K562 (cell line): ENCODE measurements around the gene B3GNT7.
A peak's percentile ranks its signal among the peaks of the same experiment; 100 is the strongest.

Source experiments
- ATF3 ChIP-seq, 2 experiments: fragments of 450-650 bp in 1 of 2; sonication (generic) in 1 of 2; formaldehyde crosslinking in 1 of 2; IDR thresholded peaks in 1 of 2; conservative IDR thresholded peaks in 1 of 2; 2 replicates each; pipeline versions ENCODE4 v1.6.1 to v1.8.1; 2016 to 2023; ENCODE audit warnings: mild to moderate bottlenecking in 2 of 2, moderate library complexity in 2 of 2, inconsistent platforms in 1 of 2, missing genetic modification reagents in 1 of 2
- CREB1 ChIP-seq, 2 experiments: sonication (generic) in 1 of 2; formaldehyde crosslinking in 1 of 2; IDR thresholded peaks; 2 replicates each; pipeline versions ENCODE4 v1.6.1 to v1.8.0; 2012 to 2022; ENCODE audit warnings: inconsistent platforms in 1 of 2, mild to moderate bottlenecking in 1 of 2, missing genetic modification reagents in 1 of 2, moderate library complexity in 1 of 2
- CTCF ChIP-seq, 3 experiments: IDR thresholded peaks in 2 of 3; conservative IDR thresholded peaks in 1 of 3; 2 replicates each; pipeline ENCODE4 v1.5.1; 2011 to 2012; ENCODE audit warnings: low read length in 3 of 3, mild to moderate bottlenecking in 3 of 3, control low read depth in 2 of 3, improper control_type of control experiment in 1 of 3, inconsistent platforms in 1 of 3, low read depth in 1 of 3, mixed read lengths in 1 of 3, moderate library complexity in 1 of 3; ENCODE audit not compliant: insufficient read depth in 2 of 3
- HLTF ChIP-seq: fragments of 450-650 bp; IDR thresholded peaks from 2 replicates; pipeline ENCODE4 v1.6.1; 2016
- MAX ChIP-seq: sonication (generic); formaldehyde crosslinking; IDR thresholded peaks from 2 replicates; pipeline ENCODE4 v1.9.0; 2022; ENCODE audit warnings: mild to moderate bottlenecking, missing genetic modification reagents
- PPARD ChIP-seq: fragments of 250-450 bp; sonication (Bioruptor Pico); IDR thresholded peaks from 2 replicates; pipeline ENCODE4 v1.8.0; 2022; ENCODE audit warnings: inconsistent platforms, mild to moderate bottlenecking, moderate library complexity
- RAD21 ChIP-seq, 2 experiments: fragments of 250-450 bp in 1 of 2; fragments of 450-650 bp in 1 of 2; sonication (Bioruptor Pico) in 1 of 2; formaldehyde crosslinking in 1 of 2; IDR thresholded peaks in 1 of 2; conservative IDR thresholded peaks in 1 of 2; 2 replicates each; pipeline versions ENCODE4 v1.4.0 to v1.8.0; 2020 to 2022; ENCODE audit warnings: mild to moderate bottlenecking in 2 of 2, moderate library complexity in 1 of 2
- ZBTB33 ChIP-seq: sonication (generic); formaldehyde crosslinking; IDR thresholded peaks from 2 replicates; pipeline ENCODE4 v1.8.1; 2023; ENCODE audit warnings: mild to moderate bottlenecking, missing genetic modification reagents
- ZNF274 ChIP-seq: IDR thresholded peaks from 2 replicates; pipeline ENCODE4 v1.6.1; 2011; ENCODE audit warnings: low read depth, mild to moderate bottlenecking, low read length, moderate library complexity, borderline replicate concordance

- TF ChIP-seq CTCF (IDR thresholded peaks at IDR 0.05 in 2 of 3, conservative IDR thresholded peaks at IDR 0.05 in 1 of 3; ENCODE audit: insufficient read depth in 2 of 3, low read depth in 1 of 3, low read length in 3 of 3) = peak in 2 of 3 experiments; percentile 8 to 33; a peak in 1 of 6 replicates
- no peak for TF ChIP-seq ZNF274
- no peak for TF ChIP-seq RAD21 (CRISPR knock-in tag; conservative IDR thresholded peaks at IDR 0.05 in 1 of 2, IDR thresholded peaks at IDR 0.05 in 1 of 2)
- TF ChIP-seq ATF3 (IDR thresholded peaks at IDR 0.05) = no peak
- TF ChIP-seq ATF3 (CRISPR knock-in tag; conservative IDR thresholded peaks at IDR 0.05) = no peak
- no peak for TF ChIP-seq HLTF
- no peak for TF ChIP-seq MAX (CRISPR knock-in tag)
- no peak for TF ChIP-seq CREB1 (IDR thresholded peaks at IDR 0.05)
- TF ChIP-seq CREB1 (CRISPR knock-in tag; IDR thresholded peaks at IDR 0.05) = no peak
- TF ChIP-seq ZBTB33 (CRISPR knock-in tag) = no peak
- TF ChIP-seq PPARD (CRISPR knock-in tag) = no peak
These were observed 1.0 kb upstream of the B3GNT7 start for GRCh38 chr2:231394211-231395141.
